Tibial nerve (tissue), 4 donors: ENCODE results near the gene KLHL30. TPM values are rescaled to one million over a fixed set of nuclear protein-coding genes. Genes with fewer than 3 reads are reported as not detected.
"Not testable (repeated sequence)": the region's sequence is repeated elsewhere in the genome, so short reads cannot be mapped to it uniquely, and the experiment has no call there.

Experiments used
- DNase-seq, 2 donors: peaks; one replicate each; pipeline ENCODE4 v3.0.0-alpha.2; 2019; ENCODE audit warnings: low spot score in 2 of 2
- H3K27ac ChIP-seq, 4 donors: fragments of 200-600 bp; sonication (generic) in 3 of 4; one replicate each; pipeline ENCODE4 v1.5.1; 2017 to 2019; ENCODE audit warnings: mild to moderate bottlenecking in 1 of 4
- H3K27me3 ChIP-seq, 2 donors: fragments of 200-600 bp; sonication (generic) in 1 of 2; one replicate each; pipeline versions ENCODE4 v1.5.1 to v1.6.0; 2017 to 2019
- H3K36me3 ChIP-seq, 3 donors: fragments of 200-600 bp; sonication (generic); one replicate each; pipeline ENCODE4 v1.5.1; 2018 to 2019
- H3K4me1 ChIP-seq, 4 donors: fragments of 200-600 bp; sonication (generic) in 3 of 4; one replicate each; pipeline ENCODE4 v1.5.1; 2017 to 2019
- H3K4me3 ChIP-seq, 4 donors: fragments of 200-600 bp; sonication (generic) in 3 of 4; one replicate each; pipeline ENCODE4 v1.5.1; 2017 to 2019; ENCODE audit warnings: mild to moderate bottlenecking in 1 of 4, moderate library complexity in 1 of 4
- H3K9me3 ChIP-seq, 4 donors: fragments of 200-600 bp; sonication (generic) in 3 of 4; one replicate each; pipeline ENCODE4 v1.5.1; 2017 to 2019
- EP300 ChIP-seq, 2 donors: sonication (generic); formaldehyde crosslinking; IDR thresholded peaks; one replicate each; pipeline ENCODE4 v1.6.1; 2017; ENCODE audit warnings: antibody characterized with exemption in 2 of 2, mild to moderate bottlenecking in 1 of 2
- POLR2A ChIP-seq, 2 donors: fragments of 450-650 bp; IDR thresholded peaks; one replicate each; pipeline ENCODE4 v1.6.1; 2017; ENCODE audit warnings: antibody characterized with exemption in 2 of 2, mild to moderate bottlenecking in 2 of 2, moderate library complexity in 2 of 2
- WGBS, 2 donors: methylation state at CpG; one replicate each; pipeline ENCODE4 v1.1.5; 2018; 5-methylcytosine and 5-hydroxymethylcytosine counted together
- total RNA-seq, 4 donors: library from RNA; depleted of rRNA; stranded (reverse); fragments of >200 nt; gene quantifications; one replicate each; pipeline ENCODE4 v1.1.0, GENCODE V29; 2016
- TF ChIP-seq, protein P1 (sequence below), 5 experiments: fragments of 200-600 bp in 3 of 5; fragments of 450-650 bp in 2 of 5; sonication (generic) in 3 of 5; IDR thresholded peaks; one replicate each; pipeline ENCODE4 v1.5.1; 2016 to 2019; ENCODE audit warnings: antibody characterized with exemption in 5 of 5, mild to moderate bottlenecking in 3 of 5, moderate library complexity in 2 of 5

The KLHL30 gene
- total RNA-seq, 4 donors from 2014 or later, result 0.63 to 2.1 (median 1.6) TPM

DNA sequence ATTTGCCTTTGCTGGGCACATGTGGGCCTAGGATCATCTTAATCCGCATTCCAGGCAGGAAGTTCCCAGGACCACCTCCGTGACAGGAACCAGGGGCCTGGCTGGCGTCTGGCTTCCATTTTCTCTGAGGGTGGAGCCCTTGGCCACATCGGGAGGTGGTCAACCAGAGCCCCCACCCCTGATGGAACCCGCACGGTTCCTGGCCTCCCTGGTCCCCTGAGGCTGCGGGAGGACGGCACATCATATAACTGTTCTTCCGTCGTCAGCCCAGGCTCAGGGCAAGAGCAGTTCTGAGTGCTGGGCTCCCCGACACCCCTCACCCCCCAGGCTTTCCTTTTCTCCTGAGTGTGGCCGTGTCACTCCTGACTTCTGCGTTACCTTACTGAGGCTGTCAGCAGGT is 24.9 kb upstream of the KLHL30 start:
- DNase-seq, result no peak
- TF ChIP-seq, protein P1, sequence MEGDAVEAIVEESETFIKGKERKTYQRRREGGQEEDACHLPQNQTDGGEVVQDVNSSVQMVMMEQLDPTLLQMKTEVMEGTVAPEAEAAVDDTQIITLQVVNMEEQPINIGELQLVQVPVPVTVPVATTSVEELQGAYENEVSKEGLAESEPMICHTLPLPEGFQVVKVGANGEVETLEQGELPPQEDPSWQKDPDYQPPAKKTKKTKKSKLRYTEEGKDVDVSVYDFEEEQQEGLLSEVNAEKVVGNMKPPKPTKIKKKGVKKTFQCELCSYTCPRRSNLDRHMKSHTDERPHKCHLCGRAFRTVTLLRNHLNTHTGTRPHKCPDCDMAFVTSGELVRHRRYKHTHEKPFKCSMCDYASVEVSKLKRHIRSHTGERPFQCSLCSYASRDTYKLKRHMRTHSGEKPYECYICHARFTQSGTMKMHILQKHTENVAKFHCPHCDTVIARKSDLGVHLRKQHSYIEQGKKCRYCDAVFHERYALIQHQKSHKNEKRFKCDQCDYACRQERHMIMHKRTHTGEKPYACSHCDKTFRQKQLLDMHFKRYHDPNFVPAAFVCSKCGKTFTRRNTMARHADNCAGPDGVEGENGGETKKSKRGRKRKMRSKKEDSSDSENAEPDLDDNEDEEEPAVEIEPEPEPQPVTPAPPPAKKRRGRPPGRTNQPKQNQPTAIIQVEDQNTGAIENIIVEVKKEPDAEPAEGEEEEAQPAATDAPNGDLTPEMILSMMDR (IDR thresholded peaks at IDR 0.05), result no peak
- TF ChIP-seq EP300 (IDR thresholded peaks at IDR 0.05) (no peak), POLR2A (IDR thresholded peaks at IDR 0.05) (no peak)
- WGBS, 2 donors, result 79 to 86% methylated on average over 13 of the region's 13 CpGs
- Histone ChIP-seq H3K27me3 (peaks cover 0 to 41% of the 10 kb centered on the region in 2 donors), H3K9me3 (peaks cover 0 to 17% (median 3%) of the 10 kb centered on the region in 4 donors), H3K4me3 (no peak overlapping the region), H3K27ac (no peak overlapping the region), H3K36me3 (no peaks in the 10 kb centered on the region), H3K4me1 (peaks cover 0 to 4% (median 0%) of the 10 kb centered on the region in 4 donors)

DNA sequence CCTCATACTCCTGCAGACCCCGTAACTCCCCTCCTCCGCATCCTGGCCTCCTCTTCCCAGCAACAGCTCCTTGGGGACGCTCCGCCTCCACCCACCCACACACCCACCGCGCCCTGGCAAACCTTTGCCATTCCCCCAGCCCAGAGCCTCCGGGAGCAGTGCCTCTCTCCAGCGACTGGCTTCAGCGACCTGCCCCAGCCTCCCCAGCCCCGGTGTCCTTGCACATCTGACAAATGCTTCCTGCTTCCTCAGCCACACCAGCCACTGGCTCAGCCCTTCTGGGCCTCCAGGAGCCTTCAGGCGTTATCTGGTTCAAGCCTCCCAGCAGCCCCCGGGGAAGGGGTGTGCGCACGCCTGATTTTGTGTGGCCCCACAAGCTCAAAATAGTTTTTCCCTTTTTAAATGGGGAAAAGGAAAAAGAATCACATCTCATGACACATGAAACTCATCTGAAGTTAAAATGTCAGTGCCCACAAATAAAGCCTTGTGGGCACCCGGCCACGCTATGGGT is 24.1 kb upstream of the KLHL30 start:
- H3K36me3 ChIP-seq, result no peaks in the 10 kb centered on the region
- peaks cover 0 to 17% (median 3%) of the 10 kb centered on the region in 4 donors for H3K9me3 ChIP-seq
- 71 to 72% methylated on average over 16 of the region's 16 CpGs for WGBS, 2 donors
- H3K27ac ChIP-seq, result no peak overlapping the region
- no peak overlapping the region for H3K4me3 ChIP-seq
- TF ChIP-seq EP300 (IDR thresholded peaks at IDR 0.05) (no peak), POLR2A (IDR thresholded peaks at IDR 0.05) (no peak)
- TF ChIP-seq, protein P1 (IDR thresholded peaks at IDR 0.05), result no peak
- DNase-seq, result no peak
- H3K27me3 ChIP-seq, result peaks cover 0 to 41% of the 10 kb centered on the region in 2 donors
- no peaks in the 10 kb centered on the region for H3K4me1 ChIP-seq

DNA sequence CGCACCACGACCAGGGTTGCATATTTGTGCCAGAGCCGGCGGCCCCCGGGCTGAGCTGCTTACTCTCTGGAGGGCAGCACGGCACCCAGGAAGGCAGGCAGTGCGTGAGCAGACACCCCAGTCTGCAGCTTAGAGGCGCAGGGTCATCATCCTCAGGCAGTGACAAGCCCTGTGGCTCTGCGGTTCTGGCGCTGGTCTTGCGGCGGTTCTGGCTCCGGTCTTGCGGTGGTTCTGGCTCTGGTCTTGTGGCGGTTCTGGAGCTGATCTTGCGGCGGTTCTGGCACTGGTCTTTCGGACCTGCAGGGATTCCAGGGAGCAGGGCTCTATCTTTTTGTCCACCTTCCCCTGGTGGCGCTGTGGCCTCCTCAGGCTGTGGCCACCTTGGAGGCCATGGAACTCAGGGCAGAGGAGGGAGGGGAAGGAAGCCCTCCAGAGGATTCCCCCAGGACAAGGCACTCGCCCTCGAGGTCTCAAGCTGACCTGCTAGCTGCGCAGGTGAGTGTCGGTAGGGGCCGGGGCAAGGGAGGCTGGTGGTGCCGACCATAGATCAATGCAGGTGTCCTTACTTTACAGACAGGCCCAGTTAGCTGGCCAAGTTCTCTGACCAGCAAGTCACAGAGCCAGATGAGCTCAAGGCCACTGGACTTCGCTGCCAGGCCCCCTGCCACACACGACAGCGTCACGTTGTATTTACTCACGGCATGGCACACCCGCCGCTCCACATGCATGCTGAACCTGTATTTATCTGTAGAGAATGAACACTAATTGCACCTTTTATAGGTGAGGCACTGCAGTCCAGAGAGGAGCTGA is 23.4 kb upstream of the KLHL30 start:
- peaks cover 0 to 17% (median 3%) of the 10 kb centered on the region in 4 donors for H3K9me3 ChIP-seq
- peaks cover 0 to 48% of the 10 kb centered on the region in 2 donors for H3K27me3 ChIP-seq
- TF ChIP-seq EP300 (IDR thresholded peaks at IDR 0.05), result no peak
- no peak for TF ChIP-seq POLR2A (IDR thresholded peaks at IDR 0.05)
- TF ChIP-seq, protein P1 (IDR thresholded peaks at IDR 0.05), result no peak
- no peaks in the 10 kb centered on the region for H3K36me3 ChIP-seq
- no peaks in the 10 kb centered on the region for H3K4me1 ChIP-seq
- DNase-seq, result no peak
- H3K4me3 ChIP-seq, result no peak overlapping the region
- no peak overlapping the region for H3K27ac ChIP-seq
- WGBS, 2 donors, result 87 to 90% methylated on average over 22 to 32 of the region's 32 CpGs

DNA sequence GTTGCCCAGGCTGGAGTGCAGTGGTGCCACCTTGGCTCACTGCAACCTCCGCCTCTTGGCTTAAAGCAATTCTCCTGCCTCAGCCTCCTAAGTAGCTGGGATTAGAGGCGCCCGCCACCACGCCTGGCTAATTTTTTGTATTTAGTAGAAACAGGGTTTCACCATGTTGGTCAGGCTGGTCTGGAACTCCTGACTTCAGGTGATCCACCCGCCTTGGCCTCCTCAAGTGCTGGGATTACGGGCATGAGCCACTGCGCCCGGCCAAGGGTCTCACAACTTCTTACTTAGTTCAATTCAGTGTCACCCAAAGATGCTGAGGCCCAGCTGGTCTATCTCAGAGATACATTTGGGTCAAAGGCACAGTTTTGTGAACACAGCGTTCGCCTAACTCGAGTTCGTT is 22.8 kb upstream of the KLHL30 start:
- DNase-seq, H3K36me3 ChIP-seq, H3K4me3 ChIP-seq, H3K4me1 ChIP-seq, H3K27ac ChIP-seq: not testable (repeated sequence)
- Histone ChIP-seq H3K9me3 (peaks cover 0 to 17% (median 3%) of the 10 kb centered on the region in 4 donors), H3K27me3 (peaks cover 0 to 55% of the 10 kb centered on the region in 2 donors)
- 97 to 98% methylated on average over 12 of the region's 12 CpGs for WGBS, 2 donors

GRCh38 chr2:238116298-238117198 is 21.9 kb upstream of the KLHL30 start:
- no peak for DNase-seq
- H3K27me3 ChIP-seq, result peaks cover 0 to 55% of the 10 kb centered on the region in 2 donors
- TF ChIP-seq EP300 (IDR thresholded peaks at IDR 0.05) (no peak), POLR2A (IDR thresholded peaks at IDR 0.05) (no peak)
- TF ChIP-seq, protein P1 (IDR thresholded peaks at IDR 0.05), result no peak
- no peak overlapping the region for H3K27ac ChIP-seq
- H3K36me3 ChIP-seq, result no peaks in the 10 kb centered on the region
- no peak overlapping the region for H3K4me3 ChIP-seq
- H3K4me1 ChIP-seq, result no peaks in the 10 kb centered on the region
- 74 to 90% methylated on average over 4 to 16 of the region's 21 CpGs for WGBS, 2 donors
- peaks cover 0 to 16% (median 3%) of the 10 kb centered on the region in 4 donors for H3K9me3 ChIP-seq
